PC-3 (cell line): ENCODE results near the gene MAML3.

Experiments used
- CTCF ChIP-seq: fragments of 300-600 bp; sonication (generic); conservative IDR thresholded peaks from 2 replicates; pipeline ENCODE4 v1.5.1; 2017; ENCODE audit warnings: antibody characterized with exemption, low read depth, mild to moderate bottlenecking, low read length
- EZH2 ChIP-seq: fragments of 300-600 bp; sonication (generic); IDR thresholded peaks from one replicate; pipeline ENCODE4 v1.6.1; 2017; ENCODE audit warnings: antibody characterized with exemption, mild to moderate bottlenecking, low read length; ENCODE audit not compliant: unreplicated experiment

- TF ChIP-seq EZH2 (no peak), CTCF (no peak)
These were observed 134.2 kb downstream of the MAML3 start for GRCh38 chr4:140019619-140020347.
